ELR (cell line): ENCODE results near the gene UNC79.

ENCODE experiments used
- DNase-seq: peaks from one replicate; pipeline ENCODE4 v3.0.0-alpha.2; 2015; ENCODE audit warnings: low read depth

UNC79 gene

GRCh38 chr14:93548102-93548843 is 117.5 kb downstream of the UNC79 start:
- no peak for DNase-seq

GRCh38 chr14:93549595-93549994 is 118.9 kb downstream of the UNC79 start:
- no peak for DNase-seq

- no peak for DNase-seq
Measured at GRCh38 chr14:93564918-93565317, 134.2 kb downstream of the UNC79 start.

GRCh38 chr14:93566065-93566693 is 135.4 kb downstream of the UNC79 start:
- no peak for DNase-seq

- DNase-seq, result no peak
Measured at GRCh38 chr14:93571275-93571674, 140.5 kb downstream of the UNC79 start.

GRCh38 chr14:93579178-93579577 is 148.4 kb downstream of the UNC79 start:
- DNase-seq, result no peak

GRCh38 chr14:93582516-93582915 is 151.8 kb downstream of the UNC79 start:
- no peak for DNase-seq

- peak; percentile 36 for DNase-seq
Measured at GRCh38 chr14:93587330-93587729, 156.6 kb downstream of the UNC79 start.

GRCh38 chr14:93591506-93591905 is 160.8 kb downstream of the UNC79 start:
- no peak for DNase-seq

GRCh38 chr14:93592786-93593185 is 162.0 kb downstream of the UNC79 start:
- DNase-seq, result no peak

GRCh38 chr14:93606091-93606490 is 175.4 kb downstream of the UNC79 start:
- no peak for DNase-seq

GRCh38 chr14:93619176-93619793 is 188.5 kb downstream of the UNC79 start:
- DNase-seq, result peak; percentile 71

- no peak for DNase-seq
Measured at GRCh38 chr14:93628048-93628447, 197.3 kb downstream of the UNC79 start.

GRCh38 chr14:93629643-93630042 is 198.9 kb downstream of the UNC79 start:
- DNase-seq, result no peak

GRCh38 chr14:93638790-93639189 is 208.1 kb downstream of the UNC79 start:
- DNase-seq, result no peak

- DNase-seq, result no peak
Measured at GRCh38 chr14:93643127-93643526, 212.4 kb downstream of the UNC79 start.

GRCh38 chr14:93643676-93644075 is 212.9 kb downstream of the UNC79 start:
- DNase-seq, result no peak

- DNase-seq, result no peak
Measured at GRCh38 chr14:93645200-93645599, 214.5 kb downstream of the UNC79 start.

- peak; percentile 36 for DNase-seq
Measured at GRCh38 chr14:93648440-93649168, 217.9 kb downstream of the UNC79 start.

GRCh38 chr14:93654599-93654998 is 223.9 kb downstream of the UNC79 start:
- no peak for DNase-seq

- peak; percentile 79 for DNase-seq
Measured at GRCh38 chr14:93655078-93655750, 224.5 kb downstream of the UNC79 start.

GRCh38 chr14:93657875-93658274 is 227.1 kb downstream of the UNC79 start:
- DNase-seq, result no peak
